WTC11 (cell line): ENCODE results near the gene TBC1D22A. TPM values are rescaled to one million over a fixed set of nuclear protein-coding genes. Genes with fewer than 3 reads are reported as not detected.

Experiments used
- ATAC-seq: fragments of 200-7000 bp; cut with Tn5 transposase; 2 replicates; pipeline ENCODE4 v1.10.0; 2021; ENCODE audit warnings: mild to moderate bottlenecking, moderate library complexity
- CTCF ChIA-PET: fragments of 300-600 bp; sonication (Branson Sonifier 250); formaldehyde crosslinking; loops from one replicate; lab custom pipeline; 2021; ENCODE audit warnings: antibody characterized with exemption; lab: Charles Lee
- POLR2A ChIA-PET: fragments of 350-600 bp; sonication (Branson Sonifier 250); formaldehyde crosslinking; loops from one replicate; lab custom pipeline; 2021; ENCODE audit warnings: antibody characterized with exemption; lab: Charles Lee
- DNase-seq: peaks from one replicate; pipeline ENCODE4 v3.0.0; 2021; ENCODE audit warnings: low spot score
- H3K27ac Mint-ChIP-seq: 2 replicates; pipeline ENCODE4 v1.8.0; 2021; ENCODE audit warnings: mixed read lengths
- H3K27me3 Mint-ChIP-seq: 2 replicates; pipeline ENCODE4 v1.8.0; 2021; ENCODE audit warnings: low read depth, mild to moderate bottlenecking, moderate library complexity, mixed read lengths
- H3K36me3 Mint-ChIP-seq: 2 replicates; pipeline ENCODE4 v1.8.0; 2021; ENCODE audit warnings: mixed read lengths
- H3K4me1 Mint-ChIP-seq: 2 replicates; pipeline ENCODE4 v1.8.0; 2022; ENCODE audit warnings: mixed read lengths
- H3K4me3 Mint-ChIP-seq: 2 replicates; pipeline ENCODE4 v1.8.0; 2021; ENCODE audit warnings: mild to moderate bottlenecking, moderate library complexity, mixed read lengths
- H3K9me3 Mint-ChIP-seq: 2 replicates; pipeline ENCODE4 v1.8.0; 2021; ENCODE audit warnings: mixed read lengths
- CREM ChIP-seq: sonication (generic); formaldehyde crosslinking; IDR thresholded peaks from 2 replicates; pipeline ENCODE4 v1.8.1; 2022; ENCODE audit warnings: mild to moderate bottlenecking, missing genetic modification reagents, moderate library complexity
- EMX1 ChIP-seq: fragments of 250-450 bp; sonication (Bioruptor Pico); IDR thresholded peaks from 2 replicates; pipeline ENCODE4 v1.8.0; 2021; ENCODE audit warnings: mild to moderate bottlenecking
- JAZF1 ChIP-seq: fragments of 250-450 bp; sonication (Bioruptor Pico); IDR thresholded peaks from 2 replicates; pipeline ENCODE4 v1.9.0; 2021; ENCODE audit warnings: moderate library complexity, mild to moderate bottlenecking, inconsistent platforms
- NFATC4 ChIP-seq: fragments of 250-450 bp; sonication (Bioruptor Pico); IDR thresholded peaks from 2 replicates; pipeline ENCODE4 v1.9.0; 2021; ENCODE audit warnings: mild to moderate bottlenecking
- NR2C2 ChIP-seq: sonication (generic); formaldehyde crosslinking; IDR thresholded peaks from 2 replicates; pipeline ENCODE4 v1.8.0; 2022; ENCODE audit warnings: mild to moderate bottlenecking, missing genetic modification reagents
- NR3C1 ChIP-seq: sonication (generic); formaldehyde crosslinking; conservative IDR thresholded peaks from 2 replicates; pipeline ENCODE4 v1.8.1; 2023; ENCODE audit warnings: low read depth, mild to moderate bottlenecking, missing genetic modification reagents
- SMAD4 ChIP-seq: sonication (generic); formaldehyde crosslinking; IDR thresholded peaks from 2 replicates; pipeline ENCODE4 v1.8.0; 2022; ENCODE audit warnings: mild to moderate bottlenecking, missing genetic modification reagents
- TEAD1 ChIP-seq: sonication (generic); formaldehyde crosslinking; IDR thresholded peaks from 2 replicates; pipeline ENCODE4 v1.8.0; 2022; ENCODE audit warnings: mild to moderate bottlenecking, missing genetic modification reagents
- total RNA-seq: library from RNA; stranded (reverse); gene quantifications from 3 replicates; pipeline ENCODE4 v1.2.3, GENCODE V29; 2021
- TF ChIP-seq, protein P1 (sequence below): sonication (generic); formaldehyde crosslinking; IDR thresholded peaks from 2 replicates; pipeline ENCODE4 v1.8.1; 2023; ENCODE audit warnings: mild to moderate bottlenecking, missing genetic modification reagents, moderate library complexity
- TF ChIP-seq, protein P2 (sequence below): fragments of 250-450 bp; sonication (Bioruptor Pico); IDR thresholded peaks from 2 replicates; pipeline ENCODE4 v2.1.2; 2022; ENCODE audit warnings: mild to moderate bottlenecking, moderate library complexity
- TF ChIP-seq, protein P3 (sequence below): sonication (generic); formaldehyde crosslinking; IDR thresholded peaks from 2 replicates; pipeline ENCODE4 v1.8.0; 2022; ENCODE audit warnings: mild to moderate bottlenecking, missing genetic modification reagents
- TF ChIP-seq, protein P4 (sequence below): sonication (generic); formaldehyde crosslinking; IDR thresholded peaks from 2 replicates; pipeline ENCODE4 v1.8.0; 2023; ENCODE audit warnings: mild to moderate bottlenecking, missing genetic modification reagents
- TF ChIP-seq, protein P5 (sequence below): sonication (generic); formaldehyde crosslinking; IDR thresholded peaks from 2 replicates; pipeline ENCODE4 v1.8.0; 2022; ENCODE audit warnings: mild to moderate bottlenecking, missing genetic modification reagents
- TF ChIP-seq, protein P6 (sequence below): sonication (generic); formaldehyde crosslinking; IDR thresholded peaks from 2 replicates; pipeline ENCODE4 v1.8.1; 2023; ENCODE audit warnings: mild to moderate bottlenecking, missing genetic modification reagents
- TF ChIP-seq, protein P7 (sequence below): sonication (generic); formaldehyde crosslinking; IDR thresholded peaks from 2 replicates; pipeline ENCODE4 v1.8.1; 2022; ENCODE audit warnings: low read depth, missing genetic modification reagents, borderline replicate concordance
- TF ChIP-seq, protein P8 (sequence below): sonication (generic); formaldehyde crosslinking; IDR thresholded peaks from 2 replicates; pipeline ENCODE4 v1.8.0; 2022; ENCODE audit warnings: mild to moderate bottlenecking, missing genetic modification reagents
- TF ChIP-seq, protein P9 (sequence below): sonication (generic); formaldehyde crosslinking; IDR thresholded peaks from 2 replicates; pipeline ENCODE4 v1.8.0; 2022; ENCODE audit warnings: missing genetic modification reagents

Gene TBC1D22A
- total RNA-seq, 1 experiment from 2014 or later: 18.1 TPM

DNA sequence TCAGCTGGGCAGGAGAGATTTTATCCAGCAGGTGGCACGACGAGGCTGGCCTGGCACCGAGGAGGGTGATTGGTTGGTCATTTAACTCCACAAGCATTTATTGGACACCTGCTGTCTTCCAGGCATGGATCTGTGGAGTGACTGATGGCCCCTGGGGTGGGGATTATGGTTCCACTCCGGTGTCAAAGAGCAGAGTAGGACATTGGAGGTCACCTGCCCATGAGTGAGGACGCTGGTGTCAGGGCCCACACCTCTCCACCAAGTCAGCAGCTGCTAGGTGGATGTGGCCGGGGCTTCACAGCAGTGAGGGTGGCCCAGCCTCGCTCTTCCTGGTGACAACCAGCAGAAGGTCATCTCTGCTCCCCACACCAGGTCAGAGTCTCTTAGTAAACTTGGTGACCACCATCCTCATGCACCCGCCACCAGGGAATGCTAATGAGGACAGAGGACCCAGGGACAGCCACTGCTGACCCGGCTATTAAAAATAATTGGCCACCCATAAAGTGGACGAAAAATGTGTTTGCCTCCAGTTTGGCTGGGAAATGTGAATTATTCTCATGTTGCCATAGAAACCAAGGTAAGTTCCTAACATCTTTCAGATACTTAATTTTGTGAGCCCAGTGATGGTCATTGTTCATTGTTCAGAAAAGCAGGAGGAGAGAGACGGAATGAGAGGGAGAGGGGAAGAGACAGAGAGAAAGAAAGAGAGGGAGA, 428.7 kb downstream of the TBC1D22A start:
- POLR2A ChIA-PET: no interaction called here
- CTCF ChIA-PET: no interaction called here
- no peaks in the 10 kb centered on the region for H3K36me3 Mint-ChIP-seq
- ATAC-seq: no peak
- H3K27ac Mint-ChIP-seq: no peak overlapping the region
- no peak overlapping the region for H3K4me3 Mint-ChIP-seq
- no peak for DNase-seq
- H3K27me3 Mint-ChIP-seq: no peaks in the 10 kb centered on the region
- peaks cover 5% of the 10 kb centered on the region for H3K9me3 Mint-ChIP-seq
- H3K4me1 Mint-ChIP-seq: 0 out of 2 replicates have a peak, but pooled peaks cover 3% of the 10 kb centered on the region
- no peak for TF ChIP-seq SMAD4 (CRISPR knock-in tag)
- TF ChIP-seq, protein P1, sequence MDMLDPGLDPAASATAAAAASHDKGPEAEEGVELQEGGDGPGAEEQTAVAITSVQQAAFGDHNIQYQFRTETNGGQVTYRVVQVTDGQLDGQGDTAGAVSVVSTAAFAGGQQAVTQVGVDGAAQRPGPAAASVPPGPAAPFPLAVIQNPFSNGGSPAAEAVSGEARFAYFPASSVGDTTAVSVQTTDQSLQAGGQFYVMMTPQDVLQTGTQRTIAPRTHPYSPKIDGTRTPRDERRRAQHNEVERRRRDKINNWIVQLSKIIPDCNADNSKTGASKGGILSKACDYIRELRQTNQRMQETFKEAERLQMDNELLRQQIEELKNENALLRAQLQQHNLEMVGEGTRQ (CRISPR knock-in tag): no peak
- TF ChIP-seq, protein P2, sequence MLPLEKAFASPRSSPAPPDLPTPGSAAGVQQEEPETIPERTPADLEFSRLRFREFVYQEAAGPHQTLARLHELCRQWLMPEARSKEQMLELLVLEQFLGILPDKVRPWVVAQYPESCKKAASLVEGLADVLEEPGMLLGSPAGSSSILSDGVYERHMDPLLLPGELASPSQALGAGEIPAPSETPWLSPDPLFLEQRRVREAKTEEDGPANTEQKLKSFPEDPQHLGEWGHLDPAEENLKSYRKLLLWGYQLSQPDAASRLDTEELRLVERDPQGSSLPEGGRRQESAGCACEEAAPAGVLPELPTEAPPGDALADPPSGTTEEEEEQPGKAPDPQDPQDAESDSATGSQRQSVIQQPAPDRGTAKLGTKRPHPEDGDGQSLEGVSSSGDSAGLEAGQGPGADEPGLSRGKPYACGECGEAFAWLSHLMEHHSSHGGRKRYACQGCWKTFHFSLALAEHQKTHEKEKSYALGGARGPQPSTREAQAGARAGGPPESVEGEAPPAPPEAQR (CRISPR knock-in tag): no peak
- TF ChIP-seq, protein P3, sequence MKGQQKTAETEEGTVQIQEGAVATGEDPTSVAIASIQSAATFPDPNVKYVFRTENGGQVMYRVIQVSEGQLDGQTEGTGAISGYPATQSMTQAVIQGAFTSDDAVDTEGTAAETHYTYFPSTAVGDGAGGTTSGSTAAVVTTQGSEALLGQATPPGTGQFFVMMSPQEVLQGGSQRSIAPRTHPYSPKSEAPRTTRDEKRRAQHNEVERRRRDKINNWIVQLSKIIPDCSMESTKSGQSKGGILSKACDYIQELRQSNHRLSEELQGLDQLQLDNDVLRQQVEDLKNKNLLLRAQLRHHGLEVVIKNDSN (CRISPR knock-in tag): no peak
- TF ChIP-seq, protein P4, sequence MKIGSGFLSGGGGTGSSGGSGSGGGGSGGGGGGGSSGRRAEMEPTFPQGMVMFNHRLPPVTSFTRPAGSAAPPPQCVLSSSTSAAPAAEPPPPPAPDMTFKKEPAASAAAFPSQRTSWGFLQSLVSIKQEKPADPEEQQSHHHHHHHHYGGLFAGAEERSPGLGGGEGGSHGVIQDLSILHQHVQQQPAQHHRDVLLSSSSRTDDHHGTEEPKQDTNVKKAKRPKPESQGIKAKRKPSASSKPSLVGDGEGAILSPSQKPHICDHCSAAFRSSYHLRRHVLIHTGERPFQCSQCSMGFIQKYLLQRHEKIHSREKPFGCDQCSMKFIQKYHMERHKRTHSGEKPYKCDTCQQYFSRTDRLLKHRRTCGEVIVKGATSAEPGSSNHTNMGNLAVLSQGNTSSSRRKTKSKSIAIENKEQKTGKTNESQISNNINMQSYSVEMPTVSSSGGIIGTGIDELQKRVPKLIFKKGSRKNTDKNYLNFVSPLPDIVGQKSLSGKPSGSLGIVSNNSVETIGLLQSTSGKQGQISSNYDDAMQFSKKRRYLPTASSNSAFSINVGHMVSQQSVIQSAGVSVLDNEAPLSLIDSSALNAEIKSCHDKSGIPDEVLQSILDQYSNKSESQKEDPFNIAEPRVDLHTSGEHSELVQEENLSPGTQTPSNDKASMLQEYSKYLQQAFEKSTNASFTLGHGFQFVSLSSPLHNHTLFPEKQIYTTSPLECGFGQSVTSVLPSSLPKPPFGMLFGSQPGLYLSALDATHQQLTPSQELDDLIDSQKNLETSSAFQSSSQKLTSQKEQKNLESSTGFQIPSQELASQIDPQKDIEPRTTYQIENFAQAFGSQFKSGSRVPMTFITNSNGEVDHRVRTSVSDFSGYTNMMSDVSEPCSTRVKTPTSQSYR: no peak
- TF ChIP-seq TEAD1 (CRISPR knock-in tag): no peak
- TF ChIP-seq NFATC4 (CRISPR knock-in tag): no peak
- TF ChIP-seq, protein P5, sequence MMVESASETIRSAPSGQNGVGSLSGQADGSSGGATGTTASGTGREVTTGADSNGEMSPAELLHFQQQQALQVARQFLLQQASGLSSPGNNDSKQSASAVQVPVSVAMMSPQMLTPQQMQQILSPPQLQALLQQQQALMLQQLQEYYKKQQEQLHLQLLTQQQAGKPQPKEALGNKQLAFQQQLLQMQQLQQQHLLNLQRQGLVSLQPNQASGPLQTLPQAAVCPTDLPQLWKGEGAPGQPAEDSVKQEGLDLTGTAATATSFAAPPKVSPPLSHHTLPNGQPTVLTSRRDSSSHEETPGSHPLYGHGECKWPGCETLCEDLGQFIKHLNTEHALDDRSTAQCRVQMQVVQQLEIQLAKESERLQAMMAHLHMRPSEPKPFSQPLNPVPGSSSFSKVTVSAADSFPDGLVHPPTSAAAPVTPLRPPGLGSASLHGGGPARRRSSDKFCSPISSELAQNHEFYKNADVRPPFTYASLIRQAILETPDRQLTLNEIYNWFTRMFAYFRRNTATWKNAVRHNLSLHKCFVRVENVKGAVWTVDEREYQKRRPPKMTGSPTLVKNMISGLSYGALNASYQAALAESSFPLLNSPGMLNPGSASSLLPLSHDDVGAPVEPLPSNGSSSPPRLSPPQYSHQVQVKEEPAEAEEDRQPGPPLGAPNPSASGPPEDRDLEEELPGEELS (CRISPR knock-in tag): no peak
- TF ChIP-seq CREM (CRISPR knock-in tag): no peak
- TF ChIP-seq, protein P6, sequence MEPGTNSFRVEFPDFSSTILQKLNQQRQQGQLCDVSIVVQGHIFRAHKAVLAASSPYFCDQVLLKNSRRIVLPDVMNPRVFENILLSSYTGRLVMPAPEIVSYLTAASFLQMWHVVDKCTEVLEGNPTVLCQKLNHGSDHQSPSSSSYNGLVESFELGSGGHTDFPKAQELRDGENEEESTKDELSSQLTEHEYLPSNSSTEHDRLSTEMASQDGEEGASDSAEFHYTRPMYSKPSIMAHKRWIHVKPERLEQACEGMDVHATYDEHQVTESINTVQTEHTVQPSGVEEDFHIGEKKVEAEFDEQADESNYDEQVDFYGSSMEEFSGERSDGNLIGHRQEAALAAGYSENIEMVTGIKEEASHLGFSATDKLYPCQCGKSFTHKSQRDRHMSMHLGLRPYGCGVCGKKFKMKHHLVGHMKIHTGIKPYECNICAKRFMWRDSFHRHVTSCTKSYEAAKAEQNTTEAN: no peak
- TF ChIP-seq EMX1 (CRISPR knock-in tag): no peak
- TF ChIP-seq, protein P7, sequence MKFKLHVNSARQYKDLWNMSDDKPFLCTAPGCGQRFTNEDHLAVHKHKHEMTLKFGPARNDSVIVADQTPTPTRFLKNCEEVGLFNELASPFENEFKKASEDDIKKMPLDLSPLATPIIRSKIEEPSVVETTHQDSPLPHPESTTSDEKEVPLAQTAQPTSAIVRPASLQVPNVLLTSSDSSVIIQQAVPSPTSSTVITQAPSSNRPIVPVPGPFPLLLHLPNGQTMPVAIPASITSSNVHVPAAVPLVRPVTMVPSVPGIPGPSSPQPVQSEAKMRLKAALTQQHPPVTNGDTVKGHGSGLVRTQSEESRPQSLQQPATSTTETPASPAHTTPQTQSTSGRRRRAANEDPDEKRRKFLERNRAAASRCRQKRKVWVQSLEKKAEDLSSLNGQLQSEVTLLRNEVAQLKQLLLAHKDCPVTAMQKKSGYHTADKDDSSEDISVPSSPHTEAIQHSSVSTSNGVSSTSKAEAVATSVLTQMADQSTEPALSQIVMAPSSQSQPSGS (CRISPR knock-in tag): no peak
- TF ChIP-seq, protein P8, sequence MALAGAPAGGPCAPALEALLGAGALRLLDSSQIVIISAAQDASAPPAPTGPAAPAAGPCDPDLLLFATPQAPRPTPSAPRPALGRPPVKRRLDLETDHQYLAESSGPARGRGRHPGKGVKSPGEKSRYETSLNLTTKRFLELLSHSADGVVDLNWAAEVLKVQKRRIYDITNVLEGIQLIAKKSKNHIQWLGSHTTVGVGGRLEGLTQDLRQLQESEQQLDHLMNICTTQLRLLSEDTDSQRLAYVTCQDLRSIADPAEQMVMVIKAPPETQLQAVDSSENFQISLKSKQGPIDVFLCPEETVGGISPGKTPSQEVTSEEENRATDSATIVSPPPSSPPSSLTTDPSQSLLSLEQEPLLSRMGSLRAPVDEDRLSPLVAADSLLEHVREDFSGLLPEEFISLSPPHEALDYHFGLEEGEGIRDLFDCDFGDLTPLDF: no peak
- TF ChIP-seq NR3C1 (CRISPR knock-in tag): no peak
- TF ChIP-seq, protein P9, sequence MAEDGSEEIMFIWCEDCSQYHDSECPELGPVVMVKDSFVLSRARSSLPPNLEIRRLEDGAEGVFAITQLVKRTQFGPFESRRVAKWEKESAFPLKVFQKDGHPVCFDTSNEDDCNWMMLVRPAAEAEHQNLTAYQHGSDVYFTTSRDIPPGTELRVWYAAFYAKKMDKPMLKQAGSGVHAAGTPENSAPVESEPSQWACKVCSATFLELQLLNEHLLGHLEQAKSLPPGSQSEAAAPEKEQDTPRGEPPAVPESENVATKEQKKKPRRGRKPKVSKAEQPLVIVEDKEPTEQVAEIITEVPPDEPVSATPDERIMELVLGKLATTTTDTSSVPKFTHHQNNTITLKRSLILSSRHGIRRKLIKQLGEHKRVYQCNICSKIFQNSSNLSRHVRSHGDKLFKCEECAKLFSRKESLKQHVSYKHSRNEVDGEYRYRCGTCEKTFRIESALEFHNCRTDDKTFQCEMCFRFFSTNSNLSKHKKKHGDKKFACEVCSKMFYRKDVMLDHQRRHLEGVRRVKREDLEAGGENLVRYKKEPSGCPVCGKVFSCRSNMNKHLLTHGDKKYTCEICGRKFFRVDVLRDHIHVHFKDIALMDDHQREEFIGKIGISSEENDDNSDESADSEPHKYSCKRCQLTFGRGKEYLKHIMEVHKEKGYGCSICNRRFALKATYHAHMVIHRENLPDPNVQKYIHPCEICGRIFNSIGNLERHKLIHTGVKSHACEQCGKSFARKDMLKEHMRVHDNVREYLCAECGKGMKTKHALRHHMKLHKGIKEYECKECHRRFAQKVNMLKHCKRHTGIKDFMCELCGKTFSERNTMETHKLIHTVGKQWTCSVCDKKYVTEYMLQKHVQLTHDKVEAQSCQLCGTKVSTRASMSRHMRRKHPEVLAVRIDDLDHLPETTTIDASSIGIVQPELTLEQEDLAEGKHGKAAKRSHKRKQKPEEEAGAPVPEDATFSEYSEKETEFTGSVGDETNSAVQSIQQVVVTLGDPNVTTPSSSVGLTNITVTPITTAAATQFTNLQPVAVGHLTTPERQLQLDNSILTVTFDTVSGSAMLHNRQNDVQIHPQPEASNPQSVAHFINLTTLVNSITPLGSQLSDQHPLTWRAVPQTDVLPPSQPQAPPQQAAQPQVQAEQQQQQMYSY: no peak
- TF ChIP-seq JAZF1: no peak
- no peak for TF ChIP-seq NR2C2
- TF ChIP-seq, all 79 proteins: peak for 0
